NOMO-1 treated with dmso at 0.1 percent for 144 hours (cell line): ENCODE results near the gene LKAAEAR1.
"Not testable (repeated sequence)": the region's sequence is repeated elsewhere in the genome, so short reads cannot be mapped to it uniquely, and the experiment has no call there.

Experiments used
- DNase-seq: peaks from one replicate; lab custom pipeline; 2025; ENCODE audit not compliant: unreplicated experiment; lab: John Stamatoyannopoulos, UW

Gene LKAAEAR1

DNA sequence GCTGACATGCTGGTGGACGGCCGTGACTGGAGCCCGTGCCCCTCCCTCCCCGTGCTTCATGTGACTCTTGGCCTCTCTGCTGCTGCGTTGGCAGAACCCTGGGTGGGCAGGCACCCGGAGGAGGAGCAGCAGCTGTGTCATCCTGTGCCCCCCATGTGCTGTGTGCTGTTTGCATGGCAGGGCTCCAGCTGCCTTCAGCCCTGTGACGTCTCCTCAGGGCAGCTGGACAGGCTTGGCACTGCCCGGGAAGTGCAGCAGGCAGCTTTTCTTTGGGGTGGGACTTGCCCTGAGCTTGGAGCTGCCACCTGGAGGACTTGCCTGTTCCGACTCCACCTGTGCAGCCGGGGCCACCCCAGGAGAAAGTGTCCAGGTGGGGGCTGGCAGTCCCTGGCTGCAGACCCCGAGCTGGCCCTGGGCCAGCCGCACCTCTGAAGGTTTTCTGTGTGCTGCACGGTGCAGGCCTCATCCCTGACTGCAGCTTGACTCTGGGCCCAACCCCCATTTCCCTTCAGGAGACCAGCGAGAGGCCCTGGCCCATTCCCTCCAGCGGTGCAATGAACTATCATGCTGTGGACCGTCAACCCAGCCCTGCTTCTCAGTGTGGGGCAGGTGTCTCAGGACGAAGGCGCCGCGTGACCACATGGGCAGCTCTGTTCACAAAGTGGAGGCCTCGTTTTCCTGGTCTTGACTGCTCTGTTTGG lies 15.0 kb upstream of the LKAAEAR1 start:
- no peak for DNase-seq

DNA sequence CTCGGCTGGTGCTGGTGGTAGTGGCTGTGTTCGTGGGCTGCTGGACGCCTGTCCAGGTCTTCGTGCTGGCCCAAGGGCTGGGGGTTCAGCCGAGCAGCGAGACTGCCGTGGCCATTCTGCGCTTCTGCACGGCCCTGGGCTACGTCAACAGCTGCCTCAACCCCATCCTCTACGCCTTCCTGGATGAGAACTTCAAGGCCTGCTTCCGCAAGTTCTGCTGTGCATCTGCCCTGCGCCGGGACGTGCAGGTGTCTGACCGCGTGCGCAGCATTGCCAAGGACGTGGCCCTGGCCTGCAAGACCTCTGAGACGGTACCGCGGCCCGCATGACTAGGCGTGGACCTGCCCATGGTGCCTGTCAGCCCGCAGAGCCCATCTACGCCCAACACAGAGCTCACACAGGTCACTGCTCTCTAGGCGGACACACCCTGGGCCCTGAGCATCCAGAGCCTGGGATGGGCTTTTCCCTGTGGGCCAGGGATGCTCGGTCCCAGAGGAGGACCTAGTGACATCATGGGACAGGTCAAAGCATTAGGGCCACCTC lies 14.3 kb upstream of the LKAAEAR1 start:
- DNase-seq: no peak

DNA sequence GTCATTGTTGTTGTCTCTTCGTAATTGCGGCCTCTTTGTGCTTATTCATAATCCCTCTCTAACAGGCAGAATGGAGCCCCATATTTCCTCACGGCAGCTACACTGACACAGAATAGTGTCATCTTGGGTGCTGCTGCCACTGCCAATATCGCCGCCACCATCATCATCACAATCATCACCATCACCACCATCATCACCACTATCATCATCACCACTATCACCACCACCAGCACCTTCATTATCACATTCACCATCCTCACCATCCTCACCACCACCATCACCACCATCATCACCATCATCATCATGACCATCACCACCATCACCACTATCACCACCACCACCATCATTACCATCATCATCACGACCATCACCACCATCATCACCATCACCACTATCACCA lies 12.3 kb upstream of the LKAAEAR1 start:
- no peak for DNase-seq

DNA sequence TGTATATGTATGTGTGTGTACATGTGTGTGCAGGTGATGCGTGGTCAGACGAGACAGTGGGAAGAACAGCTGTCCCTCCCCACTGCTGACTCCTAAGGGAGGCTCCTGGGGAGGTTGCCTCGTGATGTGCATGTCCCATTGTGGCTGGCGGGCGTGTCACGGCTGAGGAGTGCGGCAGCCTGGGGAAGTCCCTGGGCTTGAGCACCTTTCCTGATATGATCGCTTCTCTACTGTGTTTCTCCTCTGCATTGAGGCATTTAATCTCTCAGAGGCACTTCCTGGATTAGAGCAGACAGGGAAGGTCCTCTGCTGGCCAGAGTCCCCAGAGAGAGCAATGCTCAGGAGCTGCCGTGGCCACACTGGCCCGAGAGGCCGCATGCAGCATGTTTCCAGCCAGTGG lies 11.7 kb upstream of the LKAAEAR1 start:
- DNase-seq: no peak

DNA sequence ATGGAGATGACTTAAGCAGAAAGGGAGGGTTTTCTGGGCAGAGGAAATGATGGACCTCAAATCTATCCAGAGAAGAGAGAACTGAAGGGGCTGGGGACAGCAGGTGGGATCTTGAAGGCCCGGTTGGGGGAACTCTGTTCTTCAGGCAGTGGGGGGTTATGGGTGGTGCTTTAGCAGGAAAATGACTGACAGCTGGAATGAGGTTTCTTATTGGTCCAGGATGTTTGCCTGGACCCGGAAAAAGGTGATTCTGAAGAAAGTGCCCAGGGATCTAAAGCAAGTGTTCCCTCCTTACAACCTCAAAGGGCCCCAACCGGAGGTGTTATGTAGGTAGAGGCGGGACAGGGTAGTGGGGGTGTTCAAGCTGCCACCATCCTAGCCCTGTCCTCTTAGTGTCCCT lies 11.3 kb upstream of the LKAAEAR1 start:
- no peak for DNase-seq

DNA sequence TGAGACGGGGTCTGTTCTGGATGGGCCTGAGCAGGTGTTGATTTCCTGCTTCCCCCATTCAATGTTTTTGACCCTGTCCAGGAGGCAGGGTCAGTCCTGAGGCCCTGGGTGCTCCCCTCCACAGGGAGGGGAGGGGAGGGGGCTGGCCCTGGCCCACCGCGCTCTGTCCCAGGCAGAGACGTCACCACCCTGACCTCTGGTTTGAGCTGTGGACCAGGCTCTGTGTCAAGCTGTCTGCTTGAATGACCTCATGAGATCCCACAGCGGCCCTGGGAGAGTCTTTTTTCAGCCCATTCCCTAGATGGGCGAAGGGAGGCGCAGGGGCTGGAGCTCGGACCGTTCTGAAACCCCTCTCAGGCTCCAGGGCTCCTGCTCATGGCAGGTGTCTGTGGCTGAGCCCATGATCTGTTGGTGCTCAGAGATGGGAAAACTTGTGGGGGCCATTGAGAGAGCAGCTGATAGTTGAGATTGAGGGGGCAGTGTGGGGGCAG lies 8.9 kb upstream of the LKAAEAR1 start:
- no peak for DNase-seq

DNA sequence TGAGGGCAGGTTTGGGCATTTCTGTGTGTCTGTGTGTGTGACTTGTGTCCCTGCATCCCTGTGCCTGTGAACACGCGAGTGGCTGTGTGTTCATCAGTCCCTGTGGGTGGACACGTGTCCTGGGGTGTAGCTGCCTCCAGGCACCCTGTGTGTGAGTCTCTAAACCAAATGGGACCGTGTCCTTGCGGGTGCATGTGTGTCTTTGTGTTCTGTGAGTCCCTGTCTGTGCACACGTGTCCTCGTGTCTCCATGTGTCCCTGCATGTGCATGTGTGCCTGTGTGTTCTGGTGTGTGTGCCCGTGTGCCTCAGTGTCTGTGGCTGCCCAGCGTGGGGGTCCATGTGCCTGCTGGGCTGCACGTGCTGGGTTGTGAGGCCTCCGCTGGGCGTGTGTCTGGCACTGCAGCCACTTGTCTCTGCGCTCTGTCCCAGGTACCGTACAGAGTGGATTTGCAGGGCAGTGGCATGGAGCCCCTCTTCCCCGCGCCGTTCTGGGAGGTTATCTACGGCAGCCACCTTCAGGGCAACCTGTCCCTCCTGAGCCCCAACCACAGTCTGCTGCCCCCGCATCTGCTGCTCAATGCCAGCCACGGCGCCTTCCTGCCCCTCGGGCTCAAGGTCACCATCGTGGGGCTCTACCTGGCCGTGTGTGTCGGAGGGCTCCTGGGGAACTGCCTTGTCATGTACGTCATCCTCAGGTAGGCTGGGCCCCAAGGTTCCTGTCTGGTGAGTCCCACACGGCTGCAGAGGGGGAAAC lies 8.2 kb upstream of the LKAAEAR1 start:
- DNase-seq: no peak

DNA sequence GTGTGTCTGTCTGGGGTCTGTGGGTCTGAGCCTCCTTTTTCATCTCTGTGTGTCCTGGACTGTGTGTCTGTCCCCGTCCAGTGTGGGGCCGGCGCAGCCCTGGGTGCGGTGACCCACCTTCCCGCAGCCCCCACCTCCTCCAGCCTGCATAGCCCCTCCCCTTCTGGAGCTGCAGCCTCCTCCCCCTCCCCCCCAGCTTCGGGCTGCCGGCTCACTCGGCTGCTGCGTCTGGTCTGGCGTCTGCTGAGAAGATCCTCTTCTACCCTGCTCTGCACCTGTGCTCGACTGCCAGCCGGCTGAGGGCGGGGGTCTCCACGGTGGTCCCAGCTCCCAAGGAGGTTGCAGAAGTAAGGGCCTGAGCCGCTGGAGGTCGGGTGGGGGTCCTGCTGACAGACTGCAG lies 7.6 kb upstream of the LKAAEAR1 start:
- DNase-seq: no peak

DNA sequence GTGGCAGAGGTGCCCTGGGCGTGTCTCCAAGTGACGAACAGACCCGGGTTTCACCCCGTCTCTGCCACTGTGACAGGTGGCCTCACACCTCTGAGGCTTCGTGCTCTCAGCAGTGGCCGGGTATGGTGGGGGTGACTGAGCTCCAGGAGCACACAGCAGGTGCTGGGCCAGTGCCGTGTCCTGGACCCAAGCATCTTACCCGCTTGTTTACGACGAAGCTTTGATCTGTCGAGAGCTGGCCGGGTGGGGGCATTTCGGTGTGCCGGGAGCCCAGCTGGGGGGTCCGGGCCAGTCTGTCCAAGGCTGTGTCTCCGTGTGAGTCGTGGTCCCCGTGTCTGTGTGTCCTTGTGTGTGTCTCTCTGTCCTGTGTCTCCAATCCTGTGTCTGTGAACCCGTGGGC lies 7.1 kb upstream of the LKAAEAR1 start:
- no peak for DNase-seq

DNA sequence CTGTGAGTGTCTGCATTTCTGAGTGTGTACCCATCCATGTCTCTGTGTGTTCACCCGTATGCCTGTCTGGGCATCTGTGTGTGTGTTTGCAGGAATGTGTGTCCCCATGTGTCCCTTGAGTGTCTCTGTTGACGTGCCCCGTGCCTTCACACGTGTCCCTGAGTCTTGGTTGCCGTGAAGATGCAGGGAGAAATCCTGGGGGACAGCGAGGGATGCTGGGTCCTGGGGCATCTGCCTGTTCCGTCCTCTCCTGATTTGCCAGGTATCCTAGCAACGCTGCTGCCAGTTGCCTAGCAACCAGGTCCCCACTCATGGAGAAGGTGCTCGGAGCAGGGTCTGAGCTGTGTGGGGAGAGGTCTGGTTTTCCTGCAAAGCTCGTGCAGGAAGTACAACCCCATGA lies 6.0 kb upstream of the LKAAEAR1 start:
- no peak for DNase-seq

DNA sequence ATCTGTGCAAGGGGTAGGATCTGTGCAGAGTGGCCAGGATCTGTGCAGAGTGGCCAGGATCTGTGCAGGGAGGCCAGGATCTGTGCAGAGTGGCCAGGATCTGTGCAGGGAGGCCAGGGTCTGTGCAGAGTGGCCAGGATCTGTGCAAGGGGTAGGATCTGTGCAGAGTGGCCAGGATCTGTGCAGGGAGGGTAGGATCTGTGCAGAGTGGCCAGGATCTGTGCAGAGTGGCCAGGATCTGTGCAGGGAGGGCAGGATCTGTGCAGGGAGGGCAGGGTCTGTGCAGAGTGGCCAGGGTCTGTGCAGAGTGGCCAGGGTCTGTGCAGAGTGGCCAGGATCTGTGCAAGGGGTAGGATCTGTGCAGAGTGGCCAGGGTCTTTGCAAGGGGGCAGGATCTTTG lies 4.4 kb upstream of the LKAAEAR1 start:
- not testable (repeated sequence) for DNase-seq

DNA sequence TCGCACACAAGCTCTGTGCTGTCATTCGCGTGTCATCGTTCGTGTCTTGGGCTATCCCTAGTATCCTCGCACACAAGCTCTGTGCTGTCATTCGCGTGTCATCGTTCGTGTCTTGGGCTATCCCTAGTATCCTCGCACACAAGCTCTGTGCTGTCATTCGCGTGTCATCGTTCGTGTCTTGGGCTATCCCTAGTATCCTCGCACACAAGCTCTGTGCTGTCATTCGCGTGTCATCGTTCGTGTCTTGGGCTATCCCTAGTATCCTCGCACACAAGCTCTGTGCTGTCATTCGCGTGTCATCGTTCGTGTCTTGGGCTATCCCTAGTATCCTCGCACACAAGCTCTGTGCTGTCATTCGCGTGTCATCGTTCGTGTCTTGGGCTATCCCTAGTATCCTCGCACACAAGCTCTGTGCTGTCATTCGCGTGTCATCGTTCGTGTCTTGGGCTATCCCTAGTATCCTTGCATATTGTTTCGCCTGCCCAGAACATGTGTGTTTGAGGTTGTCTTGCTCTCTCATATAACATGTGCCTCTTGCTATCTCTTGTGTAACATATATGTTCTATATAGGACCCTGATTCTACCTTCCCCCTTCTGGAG lies 3.1 kb upstream of the LKAAEAR1 start:
- DNase-seq: not testable (repeated sequence)

DNA sequence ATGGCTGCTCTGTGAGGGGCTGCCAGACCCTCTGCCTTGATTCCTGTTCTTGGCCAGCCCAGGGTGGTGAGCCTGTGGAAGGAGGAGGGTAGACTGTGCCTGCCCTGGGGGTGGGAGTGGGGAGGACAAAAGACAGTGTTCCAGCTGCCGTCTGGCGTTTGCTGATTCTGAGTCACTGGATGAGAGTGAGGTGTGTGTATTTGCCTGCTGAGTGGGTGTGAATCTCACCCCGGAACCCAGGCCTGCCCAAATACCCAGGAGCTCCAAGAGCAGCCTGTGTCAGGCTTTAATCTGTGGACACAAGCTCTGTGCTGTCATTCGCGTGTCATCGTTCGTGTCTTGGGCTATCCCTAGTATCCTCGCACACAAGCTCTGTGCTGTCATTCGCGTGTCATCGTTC lies 2.6 kb upstream of the LKAAEAR1 start:
- no peak for DNase-seq

DNA sequence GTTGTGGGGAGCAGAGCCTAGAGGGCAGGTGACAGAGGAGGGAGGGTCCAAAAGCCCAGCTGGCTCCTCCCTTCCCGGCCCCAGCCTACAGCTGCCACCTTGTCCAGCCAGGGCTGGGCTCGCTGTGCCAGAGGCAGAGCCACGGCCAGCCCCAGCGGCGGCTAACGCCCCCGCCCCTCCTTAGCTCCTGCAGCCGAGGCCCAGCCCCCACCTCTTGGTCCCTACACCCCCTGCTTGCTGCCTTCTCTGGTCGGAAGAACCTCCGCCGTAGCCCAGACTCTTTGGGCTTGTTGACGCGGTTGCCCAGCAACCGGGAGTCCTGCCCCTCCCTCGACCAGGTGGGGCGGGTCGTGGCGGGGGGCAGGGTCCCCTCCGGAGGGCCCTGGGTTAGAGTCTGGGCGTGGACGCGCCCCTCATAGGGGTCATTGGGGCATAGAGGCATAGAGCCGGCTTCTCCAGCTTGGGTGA lies 521 bp upstream of the LKAAEAR1 start:
- DNase-seq: no peak

DNA sequence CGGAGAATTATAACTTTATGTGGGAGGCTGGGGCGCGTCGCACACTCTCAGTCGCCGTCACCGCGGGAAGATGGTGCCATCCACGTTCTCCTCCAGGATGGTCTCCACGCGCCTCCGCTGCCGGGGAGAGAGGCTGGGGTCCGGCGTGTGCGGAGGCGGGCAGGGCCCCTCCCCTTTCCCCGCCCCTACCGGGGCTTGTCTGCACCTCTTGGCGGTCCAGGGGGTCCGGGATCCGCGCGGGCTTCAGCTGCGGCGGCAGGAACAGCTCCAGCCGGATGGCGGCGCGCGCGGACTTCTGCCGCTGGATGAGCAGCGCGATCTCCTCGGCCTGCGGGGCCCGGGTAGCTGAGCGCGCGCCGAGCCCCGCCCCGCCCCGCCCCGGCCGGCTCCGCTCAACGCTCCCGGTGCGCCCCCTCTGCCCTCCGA lies 807 bp downstream of the LKAAEAR1 start:
- peak; percentile 29 for DNase-seq

DNA sequence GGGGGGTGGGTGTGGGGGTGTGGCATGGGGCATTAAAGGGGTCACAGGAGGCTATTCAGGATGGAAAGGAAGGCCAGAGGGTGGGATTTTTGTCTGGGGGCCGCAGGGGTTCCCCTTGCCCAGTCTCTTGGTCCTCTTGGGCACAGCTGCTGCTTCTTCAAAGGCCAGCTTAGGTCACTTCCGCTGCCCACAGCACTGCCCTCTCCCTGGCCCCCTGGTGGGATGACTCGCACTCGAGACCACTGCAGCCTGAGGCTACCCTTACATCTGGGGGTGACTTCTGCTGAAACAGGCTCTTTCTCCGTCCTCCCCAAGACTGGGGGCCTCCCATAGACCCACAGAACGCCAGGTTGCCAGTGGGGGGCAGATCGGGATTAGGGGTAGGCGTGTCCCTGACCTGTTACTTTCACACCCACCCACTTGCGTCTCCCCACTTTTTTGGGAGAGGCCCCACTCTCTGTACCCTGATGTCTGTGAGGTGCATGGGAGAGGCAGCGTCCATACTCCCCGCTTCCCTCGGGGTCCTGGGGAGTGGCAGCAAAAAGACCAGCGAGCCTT lies 1.3 kb downstream of the LKAAEAR1 start:
- no peak for DNase-seq

DNA sequence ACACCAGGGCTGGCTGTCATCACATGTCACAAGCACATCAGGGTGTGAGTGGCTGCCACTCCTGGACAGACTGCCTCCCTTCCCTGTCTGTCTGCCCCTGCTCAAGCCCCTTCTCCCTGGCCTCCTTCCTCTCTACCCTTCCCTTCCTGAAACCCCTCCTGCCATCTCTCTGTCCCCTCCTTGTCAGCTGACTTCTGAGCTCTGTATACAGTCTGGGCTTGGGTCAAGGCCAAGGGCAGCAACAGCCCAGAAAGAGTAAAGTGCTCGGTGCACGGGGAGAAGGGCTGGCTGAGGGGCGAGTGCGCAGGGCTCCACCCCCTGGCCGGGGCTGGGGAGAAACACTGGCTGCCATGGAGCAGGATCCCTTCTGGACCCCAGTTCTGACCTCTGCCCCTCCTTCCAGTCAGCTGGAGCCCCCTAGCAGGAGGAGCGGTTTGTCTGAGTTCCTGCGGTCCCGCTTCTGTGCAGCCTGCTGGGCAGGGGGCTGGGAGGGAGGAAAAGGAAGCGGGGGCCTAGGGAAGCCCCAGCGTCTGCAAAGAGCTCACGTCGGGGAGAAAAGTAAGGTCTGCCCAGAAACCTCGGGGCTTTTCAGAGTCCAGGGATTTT lies 2.0 kb downstream of the LKAAEAR1 start:
- DNase-seq: no peak

DNA sequence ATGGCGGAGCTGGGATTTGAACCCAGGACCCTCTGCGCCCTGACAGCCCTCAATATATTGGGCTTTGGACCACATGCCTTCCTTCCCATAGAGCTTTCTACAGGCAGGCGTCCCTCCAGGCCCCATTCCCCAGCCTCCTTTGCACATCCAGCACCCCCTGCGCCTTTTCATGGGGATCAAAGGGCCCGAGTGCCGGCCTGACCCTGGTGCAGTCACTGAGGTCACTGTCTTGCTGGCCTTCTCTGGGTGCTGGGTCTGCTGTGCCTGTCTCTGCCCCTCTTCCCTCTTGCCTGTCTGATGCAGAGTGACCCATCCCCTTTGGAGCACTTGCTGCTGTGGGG lies 2.6 kb downstream of the LKAAEAR1 start:
- DNase-seq: no peak

DNA sequence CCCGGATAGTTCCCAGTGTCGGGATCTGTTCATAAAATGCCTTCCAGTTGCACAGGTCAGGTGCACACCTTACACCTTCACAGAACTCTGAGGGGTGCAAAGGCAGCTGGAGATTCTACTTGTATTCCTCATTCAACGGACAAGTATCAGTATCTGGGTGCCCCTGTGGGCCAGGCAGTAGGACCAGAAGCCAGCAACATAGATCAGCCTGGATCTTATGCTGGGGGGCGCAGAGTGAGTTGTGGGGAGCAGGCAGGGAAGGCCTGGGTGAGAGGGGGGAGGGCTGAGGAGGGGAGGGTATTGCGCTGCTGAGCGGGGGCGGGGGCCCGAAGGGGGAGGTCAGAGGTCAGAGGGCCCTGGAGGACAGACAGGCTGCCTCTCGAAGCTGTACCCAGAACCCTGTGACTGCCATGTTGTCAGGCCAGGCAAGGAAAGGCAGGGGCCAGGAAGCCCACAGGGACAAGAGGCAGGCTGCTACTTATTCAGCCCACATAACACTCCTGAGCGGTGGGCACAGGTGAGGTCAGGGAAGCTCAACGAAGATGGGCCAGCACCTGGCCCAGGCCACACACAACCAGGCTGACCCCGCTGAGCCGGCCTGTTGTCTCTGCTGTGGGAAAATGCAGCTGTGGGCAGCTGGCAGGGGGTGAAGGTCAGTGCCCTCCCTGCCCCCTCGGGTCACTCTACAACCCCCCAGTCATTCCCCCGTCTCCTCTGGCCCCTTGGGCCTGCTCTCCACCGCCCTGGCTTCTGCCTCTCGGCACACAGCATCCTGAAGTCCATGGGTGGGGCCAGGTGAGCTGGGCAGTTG lies 3.2 kb downstream of the LKAAEAR1 start:
- no peak for DNase-seq
